HG02981 (cell line): ENCODE data around the gene DCAF10.
"Not testable (repeated sequence)": the region's sequence is repeated elsewhere in the genome, so short reads cannot be mapped to it uniquely, and the experiment has no call there.

ENCODE experiments used
- ATAC-seq: cut with Tn5 transposase; IDR thresholded peaks from one replicate; pipeline ENCODE4 v1.9.1; 2021; ENCODE audit warnings: mild to moderate bottlenecking, moderate library complexity; ENCODE audit not compliant: unreplicated experiment

DCAF10 gene

GRCh38 chr9:37800631-37801286 is at the start of gene DCAF10:
TSS of gene DCAF10 (plus strand) at chr9:37800797. CDS start at chr9:37800867, 70 bp downstream.
- peak; percentile 68 for ATAC-seq

- ATAC-seq = no peak
These were observed 49.4 kb upstream of the DCAF10 start for GRCh38 chr9:37751186-37751585.

- not testable (repeated sequence) for ATAC-seq
These were observed 48.9 kb upstream of the DCAF10 start for GRCh38 chr9:37751704-37752103.

- not testable (repeated sequence) for ATAC-seq
These were observed 48.5 kb upstream of the DCAF10 start for GRCh38 chr9:37752112-37752511.

- no peak for ATAC-seq
These were observed 47.7 kb upstream of the DCAF10 start for GRCh38 chr9:37752642-37753488.

- ATAC-seq = peak; percentile 91
These were observed 47.0 kb upstream of the DCAF10 start, which contains the start of gene TRMT10B for GRCh38 chr9:37753489-37754190. TSS of gene TRMT10B (plus strand) at chr9:37753805. CDS start at chr9:37761932, 8,127 bp downstream.

GRCh38 chr9:37758747-37759146 is 41.9 kb upstream of the DCAF10 start:
- ATAC-seq = no peak

- no peak for ATAC-seq
These were observed 40.0 kb upstream of the DCAF10 start for GRCh38 chr9:37760416-37761161.

- ATAC-seq = no peak
These were observed 39.1 kb upstream of the DCAF10 start for GRCh38 chr9:37761511-37761910.

- not testable (repeated sequence) for ATAC-seq
These were observed 35.3 kb upstream of the DCAF10 start for GRCh38 chr9:37765263-37765662.

- no peak for ATAC-seq
These were observed 31.3 kb upstream of the DCAF10 start for GRCh38 chr9:37769306-37769705.

GRCh38 chr9:37769995-37770394 is 30.6 kb upstream of the DCAF10 start:
- ATAC-seq = no peak

GRCh38 chr9:37775216-37775919 is 25.2 kb upstream of the DCAF10 start:
- no peak for ATAC-seq

GRCh38 chr9:37776328-37776727 is 24.3 kb upstream of the DCAF10 start:
- ATAC-seq = no peak

GRCh38 chr9:37778534-37778933 is 22.1 kb upstream of the DCAF10 start:
- no peak for ATAC-seq

- no peak for ATAC-seq
These were observed 16.3 kb upstream of the DCAF10 start for GRCh38 chr9:37784291-37784615.

GRCh38 chr9:37784616-37785483 is 15.7 kb upstream of the DCAF10 start, which contains the start of gene EXOSC3:
TSS of gene EXOSC3 (minus strand) at chr9:37785064. CDS start at chr9:37785044, 20 bp downstream.
- ATAC-seq = peak; percentile 93

GRCh38 chr9:37787059-37787458 is 13.5 kb upstream of the DCAF10 start:
- ATAC-seq = no peak

GRCh38 chr9:37788332-37788731 is 12.3 kb upstream of the DCAF10 start:
- no peak for ATAC-seq
